Endothelial cell of umbilical vein (primary cell): ENCODE data around the gene TRIM43B. TPM values are rescaled to one million over a fixed set of nuclear protein-coding genes. Genes with fewer than 3 reads are reported as not detected.

Source experiments
- BruUV-seq: library from RNA; stranded (reverse); fragments of 400-500 nt; replicated peaks from 2 replicates; lab custom pipeline; 2021; lab: Mats Ljungman, UMichigan
- CTCF ChIA-PET: fragments of 300-600, 350-600 bp; sonication (Branson Sonifier 250); formaldehyde crosslinking; loops from one replicate; lab custom pipeline; 2021; ENCODE audit warnings: antibody characterized with exemption, inconsistent platforms; lab: Charles Lee
- POLR2A ChIA-PET: fragments of 300-600, 350-600 bp; sonication (Branson Sonifier 250); formaldehyde crosslinking; loops from one replicate; lab custom pipeline; 2021; ENCODE audit warnings: antibody characterized with exemption, inconsistent platforms; lab: Charles Lee
- DNase-seq: peaks from one replicate; pipeline ENCODE4 v3.0.0-alpha.2; 2011; ENCODE audit warnings: low read depth, low spot score
- FAIRE-seq: peaks from 2 replicates; lab custom pipeline; 2011; peaks lifted over from hg19 to GRCh38; lab: Jason Lieb, UNC
- H2AFZ ChIP-seq: 2 replicates; pipeline ENCODE4 v1.6.0; 2012; ENCODE audit warnings: low read depth, low read length, control low read depth, inconsistent platforms
- H3K27ac ChIP-seq: 2 replicates; pipeline ENCODE4 v1.5.1; 2011; ENCODE audit warnings: low read depth, mild to moderate bottlenecking, control low read depth, low read length, moderate library complexity; ENCODE audit not compliant: insufficient read depth
- H3K27me3 ChIP-seq, 2 experiments: 2 replicates each; pipeline versions ENCODE4 v1.6.0 to v1.6.1; 2011; ENCODE audit warnings: low read length in 2 of 2, mixed read lengths in 1 of 2; ENCODE audit not compliant: control insufficient read depth in 2 of 2, insufficient read depth in 2 of 2
- H3K36me3 ChIP-seq, 2 experiments: 2 replicates in 1 of 2; 3 replicates in 1 of 2; pipeline ENCODE4 v1.5.1; 2011; ENCODE audit warnings: low read length in 2 of 2, mild to moderate bottlenecking in 1 of 2, moderate library complexity in 1 of 2; ENCODE audit not compliant: control insufficient read depth in 2 of 2, insufficient read depth in 2 of 2; ENCODE audit errors: extremely low read depth in 1 of 2
- H3K4me1 ChIP-seq: 3 replicates; pipeline ENCODE4 v1.5.1; 2011; ENCODE audit warnings: mild to moderate bottlenecking, low read length; ENCODE audit not compliant: control insufficient read depth, insufficient read depth; ENCODE audit errors: extremely low read depth
- H3K4me2 ChIP-seq: 2 replicates; pipeline ENCODE4 v1.6.1; 2011; ENCODE audit warnings: low read length, control low read depth, mixed read lengths; ENCODE audit not compliant: insufficient read depth
- H3K4me3 ChIP-seq, 3 experiments: fragments of 200-600 bp in 1 of 3; sonication (generic), shearing (Covaris generic) in 1 of 3; replicated peaks in 1 of 3; 2 replicates each; pipeline ENCODE4 v1.5.1; 2011 to 2016; ENCODE audit warnings: control low read depth in 3 of 3, low read length in 3 of 3, mild to moderate bottlenecking in 2 of 3, inconsistent platforms in 1 of 3, low read depth in 1 of 3, moderate library complexity in 1 of 3; ENCODE audit not compliant: insufficient read depth in 1 of 3
- H3K79me2 ChIP-seq: 2 replicates; pipeline ENCODE4 v1.6.0; 2012; ENCODE audit warnings: low read length, inconsistent platforms; ENCODE audit not compliant: control insufficient read depth, insufficient read depth
- H3K9ac ChIP-seq: replicated peaks from 2 replicates; pipeline ENCODE3; 2011; ENCODE audit warnings: low read length, control low read depth; ENCODE audit not compliant: insufficient read depth; ENCODE audit errors: extremely low read depth
- H3K9me1 ChIP-seq: replicated peaks from 3 replicates; pipeline ENCODE4 v1.6.0; 2011; ENCODE audit warnings: mild to moderate bottlenecking, low read length; ENCODE audit not compliant: control insufficient read depth, insufficient read depth; ENCODE audit errors: extremely low read depth
- H3K9me3 ChIP-seq: replicated peaks from 2 replicates; pipeline ENCODE4 v1.5.1; 2012; ENCODE audit warnings: low read length, inconsistent platforms; ENCODE audit not compliant: control insufficient read depth, insufficient read depth
- H4K20me1 ChIP-seq: replicated peaks from 2 replicates; pipeline ENCODE3; 2011; ENCODE audit warnings: mild to moderate bottlenecking, low read length; ENCODE audit not compliant: control insufficient read depth, insufficient read depth; ENCODE audit errors: extremely low read depth
- CTCF ChIP-seq, 2 donors: IDR thresholded peaks; 1 replicate in 1 of 2; 2 replicates in 1 of 2; pipeline ENCODE4 v1.5.1; 2011; ENCODE audit warnings: low read length in 2 of 2, mild to moderate bottlenecking in 2 of 2, moderate library complexity in 2 of 2, control low read depth in 1 of 2, inconsistent platforms in 1 of 2, low read depth in 1 of 2; ENCODE audit not compliant: insufficient read depth in 1 of 2; ENCODE audit errors: extremely low read depth in 1 of 2
- EZH2 ChIP-seq: IDR thresholded peaks from 2 replicates; pipeline ENCODE4 v1.6.1; 2012; ENCODE audit warnings: borderline replicate concordance, low read depth, mild to moderate bottlenecking, moderate library complexity, low read length, inconsistent platforms; ENCODE audit not compliant: severe bottlenecking
- FOS ChIP-seq: IDR thresholded peaks from 2 replicates; pipeline ENCODE4 v1.6.1; 2011; ENCODE audit warnings: mild to moderate bottlenecking, low read length, moderate library complexity, borderline replicate concordance; ENCODE audit not compliant: insufficient read depth
- GATA2 ChIP-seq: IDR thresholded peaks from 2 replicates; pipeline ENCODE4 v1.7.0; 2011; ENCODE audit warnings: low read depth, mild to moderate bottlenecking, moderate library complexity, mixed read lengths, low read length; ENCODE audit not compliant: insufficient read length, insufficient read depth
- JUN ChIP-seq: IDR thresholded peaks from 2 replicates; pipeline ENCODE4 v1.6.1; 2011; ENCODE audit warnings: borderline replicate concordance, low read depth; ENCODE audit not compliant: insufficient read length, insufficient read depth
- MYC ChIP-seq: IDR thresholded peaks from one replicate; pipeline ENCODE4 v1.6.1; 2011; ENCODE audit warnings: mild to moderate bottlenecking, low read depth, low read length
- POLR2A ChIP-seq: IDR thresholded peaks from 2 replicates; pipeline ENCODE4 v1.6.1; 2012; ENCODE audit warnings: low read depth, mild to moderate bottlenecking, control low read depth, low read length
- POLR2AphosphoS5 ChIP-seq: IDR thresholded peaks from 2 replicates; pipeline ENCODE4 v1.6.1; 2012; ENCODE audit warnings: low read depth, mild to moderate bottlenecking, control low read depth, low read length, moderate library complexity; ENCODE audit not compliant: insufficient read depth
- dilution Hi-C: fragments of 300-500 bp; cut with MboI; formaldehyde crosslinking; loops from one replicate; pipeline ENCODE4 v1.15.0; 2019; ENCODE audit warnings: low sequenced_read_pairs; ENCODE audit not compliant: extremely low pct_ligation_motif_present
- intact Hi-C: fragments of 100-400 bp; cut with micrococcal nuclease; formaldehyde crosslinking; loops from one replicate; pipeline ENCODE4 v1.10.0; 2022
- polyA plus RNA-seq, 4 experiments: library from polyadenylated mRNA; depleted of rRNA in 3 of 4; stranded (reverse) in 3 of 4; unstranded in 1 of 4; fragments of >200 nt; gene quantifications; 2 replicates each; pipeline versions ENCODE4 v1.2.1 to v1.2.3, GENCODE V29; 2011 to 2012; ENCODE audit warnings: missing spikeins in 1 of 4
- total RNA-seq: library from RNA; stranded (reverse); gene quantifications from 2 replicates; pipeline ENCODE4 v1.2.3, GENCODE V29; 2021
- TF ChIP-seq, protein P1 (sequence below): IDR thresholded peaks from 2 replicates; pipeline ENCODE4 v1.6.1; 2011; ENCODE audit not compliant: insufficient read depth, insufficient read length

The TRIM43B gene
- total and polyA plus RNA-seq, 2 donors (not counting 3 experiments of a cell fraction or from before 2014, with no cell fraction given) = not detected

DNA sequence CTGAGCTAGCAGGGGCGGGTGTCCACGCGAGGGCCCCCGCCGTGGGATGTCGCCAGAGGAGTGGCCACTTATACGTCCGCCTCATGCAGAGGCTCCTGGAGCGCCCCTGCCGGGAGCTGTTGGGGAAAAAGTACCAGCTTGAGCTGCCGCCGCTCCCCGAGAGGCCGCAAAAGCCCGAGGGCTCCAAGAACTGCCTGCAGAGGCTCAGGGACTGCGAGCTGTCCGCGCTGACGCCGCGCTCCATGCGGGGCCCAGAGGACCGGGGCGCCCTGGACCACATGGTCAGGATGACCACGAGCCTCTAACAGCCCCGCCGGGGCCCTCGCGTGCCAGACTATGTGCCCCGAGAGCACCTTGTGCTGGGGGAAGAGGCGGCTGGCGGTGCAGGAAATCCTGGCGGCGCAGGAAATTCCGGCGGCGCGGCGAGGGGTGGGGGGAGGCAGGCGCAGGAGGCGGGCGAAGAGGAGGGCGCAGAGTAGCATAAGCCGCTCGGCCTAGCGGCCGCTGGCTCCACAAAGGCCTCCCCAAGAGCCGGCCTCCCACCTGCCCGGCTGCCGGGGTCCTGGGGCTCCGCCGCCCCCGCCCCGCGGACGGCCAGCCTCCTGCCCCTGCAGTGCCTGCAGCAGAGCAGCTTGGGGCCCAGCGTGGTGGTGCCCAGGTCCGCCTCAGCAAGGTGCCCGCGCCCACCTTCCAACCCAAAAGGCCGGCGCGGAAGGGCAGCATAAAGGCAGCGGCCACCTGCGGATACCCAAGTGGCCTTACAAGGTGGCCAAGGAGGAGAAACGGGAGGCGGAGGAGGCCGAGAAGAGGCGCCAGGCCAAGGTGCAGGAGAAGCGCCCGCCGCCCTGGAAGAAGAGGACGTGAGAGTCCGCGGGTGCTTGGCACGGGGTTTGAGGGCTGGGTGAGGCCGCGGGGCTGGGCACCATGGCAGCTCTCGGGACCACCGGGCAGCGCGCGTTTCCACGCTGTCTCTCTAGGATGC lies 42.1 kb upstream of the TRIM43B start:
- H2AFZ ChIP-seq = peak overlapping the region; percentile 94
- peak; percentile 64 for DNase-seq
- peak; percentile 82 for FAIRE-seq
- BruUV-seq = no TSS peak
- H3K9me3 ChIP-seq = no peaks in the 10 kb centered on the region
- ChIA-PET POLR2A (no interaction called here), CTCF (no interaction called here)
- H3K27me3 ChIP-seq = peaks cover 0 to 6% of the 10 kb centered on the region in 2 experiments
- no peaks in the 10 kb centered on the region for H4K20me1 ChIP-seq
- peaks cover 0 to 4% of the 10 kb centered on the region in 2 experiments for H3K36me3 ChIP-seq
- H3K79me2 ChIP-seq = peaks cover 3% of the 10 kb centered on the region
- TF ChIP-seq POLR2AphosphoS5 = peak; percentile 83
- TF ChIP-seq CTCF (IDR thresholded peaks at IDR 0.05; ENCODE audit: extremely low read depth in 1 of 2, insufficient read depth in 1 of 2, low read depth in 1 of 2, low read length in 2 of 2) = peak in 1 of 2 donors; percentile 29
- TF ChIP-seq MYC = no peak
- TF ChIP-seq, protein P1, sequence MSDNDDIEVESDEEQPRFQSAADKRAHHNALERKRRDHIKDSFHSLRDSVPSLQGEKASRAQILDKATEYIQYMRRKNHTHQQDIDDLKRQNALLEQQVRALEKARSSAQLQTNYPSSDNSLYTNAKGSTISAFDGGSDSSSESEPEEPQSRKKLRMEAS = peak; percentile 45
- TF ChIP-seq GATA2 = no peak
- no peak for TF ChIP-seq JUN
- peak; percentile 35 for TF ChIP-seq POLR2A
- TF ChIP-seq FOS = no peak
- no peak for TF ChIP-seq EZH2
- peak overlapping the region; percentile 57 for H3K9ac ChIP-seq
- H3K4me2 ChIP-seq = peak overlapping the region; percentile 67
- intact Hi-C loops (no loop called here), dilution Hi-C loops (no loop called here)
- H3K4me1 ChIP-seq = peaks cover 8% of the 10 kb centered on the region
- peak overlapping the region; percentile 69 for H3K27ac ChIP-seq
- peak overlapping the region; percentile 52 to 70 (median 56) for H3K4me3 ChIP-seq
- no peaks in the 10 kb centered on the region for H3K9me1 ChIP-seq
